Right lobe of liver (tissue), 4 donors: Measurements from ENCODE around the gene TMEM41A.

ENCODE experiments used
- POLR2A ChIP-seq: fragments of 450-650 bp; IDR thresholded peaks from one replicate; pipeline ENCODE4 v1.6.1; 2017; ENCODE audit warnings: antibody characterized with exemption, mild to moderate bottlenecking
- TF ChIP-seq, protein P1 (sequence below), 4 donors: fragments of 200-600 bp in 3 of 4; fragments of 450-650 bp in 1 of 4; IDR thresholded peaks; one replicate each; pipeline versions ENCODE4 v1.5.1 to v1.8.0; 2016 to 2022; ENCODE audit warnings: antibody characterized with exemption in 4 of 4, mild to moderate bottlenecking in 2 of 4
- donor health status: DM: no; HTN: no; CAD: no.
- donor health status: DM: no; HTN: no; CAD: no.
- donor health status: DM: no; HTN: yes; CAD: no.

DNA sequence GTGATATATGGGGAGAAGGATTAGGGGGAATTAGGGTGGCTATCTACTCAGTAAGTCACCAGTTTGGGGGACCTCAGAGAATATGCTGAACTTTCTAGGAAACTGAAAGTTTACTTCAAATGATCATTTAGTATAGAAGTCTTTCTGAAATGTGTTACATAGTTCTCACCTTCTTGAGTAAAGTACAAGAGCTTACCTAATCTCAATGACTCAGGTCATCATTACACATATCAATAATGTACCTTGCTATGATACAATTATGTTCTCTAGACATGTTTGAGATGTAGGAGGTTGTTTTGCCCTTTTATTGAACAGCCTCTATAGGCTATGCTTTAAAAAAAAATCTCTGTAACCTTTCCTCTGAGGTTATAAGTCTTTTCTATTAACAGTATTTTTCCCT lies 50.7 kb downstream of the TMEM41A start:
- TF ChIP-seq, protein P1, sequence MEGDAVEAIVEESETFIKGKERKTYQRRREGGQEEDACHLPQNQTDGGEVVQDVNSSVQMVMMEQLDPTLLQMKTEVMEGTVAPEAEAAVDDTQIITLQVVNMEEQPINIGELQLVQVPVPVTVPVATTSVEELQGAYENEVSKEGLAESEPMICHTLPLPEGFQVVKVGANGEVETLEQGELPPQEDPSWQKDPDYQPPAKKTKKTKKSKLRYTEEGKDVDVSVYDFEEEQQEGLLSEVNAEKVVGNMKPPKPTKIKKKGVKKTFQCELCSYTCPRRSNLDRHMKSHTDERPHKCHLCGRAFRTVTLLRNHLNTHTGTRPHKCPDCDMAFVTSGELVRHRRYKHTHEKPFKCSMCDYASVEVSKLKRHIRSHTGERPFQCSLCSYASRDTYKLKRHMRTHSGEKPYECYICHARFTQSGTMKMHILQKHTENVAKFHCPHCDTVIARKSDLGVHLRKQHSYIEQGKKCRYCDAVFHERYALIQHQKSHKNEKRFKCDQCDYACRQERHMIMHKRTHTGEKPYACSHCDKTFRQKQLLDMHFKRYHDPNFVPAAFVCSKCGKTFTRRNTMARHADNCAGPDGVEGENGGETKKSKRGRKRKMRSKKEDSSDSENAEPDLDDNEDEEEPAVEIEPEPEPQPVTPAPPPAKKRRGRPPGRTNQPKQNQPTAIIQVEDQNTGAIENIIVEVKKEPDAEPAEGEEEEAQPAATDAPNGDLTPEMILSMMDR (IDR thresholded peaks at IDR 0.05) = no peak
- no peak for TF ChIP-seq POLR2A
